HG03565 (cell line): ENCODE data around the gene GPM6B.

Experiments
- ATAC-seq: cut with Tn5 transposase; IDR thresholded peaks from one replicate; pipeline ENCODE4 v1.9.1; 2021; ENCODE audit warnings: mild to moderate bottlenecking, moderate library complexity; ENCODE audit not compliant: unreplicated experiment

GPM6B gene, protein sequence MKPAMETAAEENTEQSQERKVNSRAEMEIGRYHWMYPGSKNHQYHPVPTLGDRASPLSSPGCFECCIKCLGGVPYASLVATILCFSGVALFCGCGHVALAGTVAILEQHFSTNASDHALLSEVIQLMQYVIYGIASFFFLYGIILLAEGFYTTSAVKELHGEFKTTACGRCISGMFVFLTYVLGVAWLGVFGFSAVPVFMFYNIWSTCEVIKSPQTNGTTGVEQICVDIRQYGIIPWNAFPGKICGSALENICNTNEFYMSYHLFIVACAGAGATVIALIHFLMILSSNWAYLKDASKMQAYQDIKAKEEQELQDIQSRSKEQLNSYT

DNA sequence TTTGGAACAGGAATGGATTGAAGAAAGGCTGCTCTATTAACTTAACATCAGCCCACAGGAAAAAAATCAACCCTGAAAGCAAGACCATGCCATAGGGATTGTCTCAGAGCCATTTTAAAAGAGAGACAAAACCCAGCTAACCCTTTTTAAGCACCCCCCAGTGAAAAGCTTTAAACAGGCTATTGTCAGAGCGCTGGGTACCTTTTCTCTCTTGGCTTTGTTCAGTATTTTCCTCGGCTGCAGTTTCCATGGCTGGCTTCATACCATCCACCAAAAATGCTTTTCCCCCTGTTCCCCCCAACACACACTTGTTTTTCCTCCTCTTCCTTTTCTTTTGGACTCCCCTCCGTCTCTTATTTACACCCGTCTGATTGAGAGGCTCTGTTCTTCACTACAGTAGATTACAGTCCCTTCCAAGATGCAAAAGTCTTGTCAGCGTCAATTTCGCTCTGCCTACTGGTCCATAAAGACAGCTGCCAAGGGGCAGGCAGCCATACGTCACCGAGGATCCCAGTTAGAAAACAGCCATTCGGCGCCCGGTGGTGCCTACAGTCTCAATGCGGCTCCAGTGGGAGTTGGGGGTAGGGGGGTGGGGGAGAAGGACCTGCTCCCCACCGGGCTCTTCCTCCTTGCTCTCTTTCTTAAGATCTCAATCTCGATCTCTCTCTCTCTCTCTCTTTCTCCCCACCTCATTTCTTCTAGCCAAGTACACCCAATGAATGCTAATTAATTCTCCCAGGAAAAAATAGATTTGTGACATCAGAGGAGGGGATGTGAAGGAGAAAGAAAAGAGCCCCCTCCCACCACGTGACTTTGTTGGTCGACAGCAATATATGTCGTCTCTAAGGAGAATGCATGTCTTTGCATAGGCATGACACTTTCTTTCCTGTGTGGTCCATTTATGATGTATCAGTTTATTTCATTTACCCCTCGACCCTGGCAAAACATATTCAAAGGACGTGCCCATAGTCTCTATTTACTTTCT is at the start of gene GPM6B:
Gene GPM6B (minus strand): TSS at position 451 of the 985 bp plus-strand sequence. CDS start 189 bp downstream, at position 262.
- ATAC-seq, result no peak

GRCh38 chrX:13864264-13864663 is 47.4 kb upstream of the GPM6B start:
- no peak for ATAC-seq

DNA sequence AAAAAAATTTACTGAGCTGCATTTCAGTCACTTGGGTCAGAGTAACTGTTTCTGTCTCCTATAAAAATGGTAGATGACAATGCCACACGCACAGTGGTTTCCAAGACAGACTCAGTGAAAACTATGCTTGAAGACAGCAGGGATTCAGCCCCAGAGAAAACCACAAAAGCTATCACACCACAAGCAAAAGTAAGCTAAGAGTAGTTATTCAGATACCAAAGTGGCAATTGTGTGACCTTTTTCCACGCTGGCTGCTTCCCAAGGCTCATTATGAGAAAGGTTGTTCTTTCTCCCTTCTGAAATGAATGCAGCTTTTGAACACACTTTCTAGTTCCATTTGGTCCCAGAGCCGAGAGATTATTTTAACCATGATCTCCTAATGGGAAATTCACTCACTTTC is 46.4 kb upstream of the GPM6B start:
- no peak for ATAC-seq

GRCh38 chrX:13859724-13860123 is 42.8 kb upstream of the GPM6B start:
- no peak for ATAC-seq

- no peak for ATAC-seq
Observed at GRCh38 chrX:13857804-13858203, 40.9 kb upstream of the GPM6B start.

- no peak for ATAC-seq
Observed at GRCh38 chrX:13855689-13856450, 39.0 kb upstream of the GPM6B start.

GRCh38 chrX:13854003-13854402 is 37.1 kb upstream of the GPM6B start:
- ATAC-seq, result no peak

- no peak for ATAC-seq
Observed at GRCh38 chrX:13852001-13852695, 35.3 kb upstream of the GPM6B start.

DNA sequence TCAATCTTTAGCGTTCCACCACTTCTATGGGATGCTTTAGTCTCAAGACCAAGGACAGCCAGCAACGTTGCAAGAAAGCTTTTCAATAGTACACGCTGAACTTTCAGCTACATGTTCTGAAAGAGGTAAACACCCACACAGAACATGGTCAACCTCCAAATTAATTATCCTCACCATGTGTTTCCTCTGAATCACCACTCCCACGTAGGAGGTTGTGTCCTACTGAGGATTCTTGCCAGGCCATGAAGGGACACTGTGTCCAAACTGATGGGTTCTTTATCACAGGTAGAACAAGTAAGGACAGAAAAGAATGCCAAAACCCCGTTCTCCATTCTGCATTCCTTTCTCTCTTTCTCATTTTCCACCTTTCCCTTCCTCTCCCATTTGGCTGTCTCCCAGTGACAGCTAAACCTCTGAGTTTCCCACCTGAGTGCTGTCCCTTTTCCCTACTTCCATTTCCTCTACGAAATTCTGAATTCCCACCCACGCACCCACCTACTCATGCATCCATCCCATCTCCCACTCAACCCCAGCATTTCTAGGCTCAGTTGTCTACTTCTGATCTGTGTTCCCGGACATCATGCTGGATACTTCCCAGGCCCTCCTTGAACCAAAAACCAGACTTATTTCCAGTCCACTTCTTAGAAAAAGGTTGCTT is 29.0 kb upstream of the GPM6B start:
- no peak for ATAC-seq

DNA sequence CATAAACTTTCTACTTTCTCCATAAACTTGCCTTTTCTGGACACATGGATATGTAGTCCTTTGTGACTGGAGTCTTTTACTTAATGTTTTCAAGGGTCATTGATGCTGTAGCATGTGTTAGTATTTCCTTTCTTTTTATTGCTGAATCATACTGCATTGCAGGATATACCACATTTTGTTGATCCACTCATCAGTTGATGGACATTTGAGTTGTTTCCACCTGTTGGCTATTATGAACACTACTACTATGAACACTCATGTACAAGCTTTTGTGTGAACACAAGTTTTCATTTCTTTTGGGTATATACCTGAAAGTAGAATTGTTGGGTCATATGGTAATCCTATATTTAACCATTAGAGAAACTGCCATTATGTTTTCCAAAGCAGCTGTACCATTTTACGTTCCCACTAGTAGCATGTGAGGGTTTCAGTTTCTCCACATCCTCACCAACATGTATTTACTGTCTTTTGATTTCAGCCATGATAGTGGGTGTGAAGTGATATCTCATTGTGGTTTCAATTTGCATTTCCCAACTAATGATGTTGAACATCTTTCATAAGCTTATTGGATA is 26.3 kb upstream of the GPM6B start:
- no peak for ATAC-seq

GRCh38 chrX:13840121-13840520 is 23.2 kb upstream of the GPM6B start:
- no peak for ATAC-seq

DNA sequence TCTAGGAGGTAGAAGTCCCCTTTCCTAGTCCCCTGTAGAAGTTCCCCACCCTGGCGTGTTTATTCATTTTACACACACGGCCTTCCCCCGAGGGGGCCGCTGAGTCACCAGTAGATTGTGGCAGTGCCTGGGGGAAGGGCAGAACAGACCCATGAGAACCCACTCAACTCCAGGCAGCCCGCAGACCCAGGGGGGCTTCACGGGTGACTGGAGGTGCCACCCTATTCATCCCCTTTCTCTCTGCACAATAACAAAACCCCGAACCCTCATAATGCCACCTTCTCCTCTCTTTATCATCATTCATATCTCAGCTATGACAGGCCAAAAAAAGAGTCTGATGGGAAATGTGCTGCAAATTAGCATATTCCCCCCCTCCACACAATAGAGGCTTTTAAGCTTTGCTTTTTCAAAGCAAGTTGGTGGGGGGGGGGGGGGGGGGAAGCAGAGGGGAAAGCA is 20.4 kb upstream of the GPM6B start:
- no peak for ATAC-seq

DNA sequence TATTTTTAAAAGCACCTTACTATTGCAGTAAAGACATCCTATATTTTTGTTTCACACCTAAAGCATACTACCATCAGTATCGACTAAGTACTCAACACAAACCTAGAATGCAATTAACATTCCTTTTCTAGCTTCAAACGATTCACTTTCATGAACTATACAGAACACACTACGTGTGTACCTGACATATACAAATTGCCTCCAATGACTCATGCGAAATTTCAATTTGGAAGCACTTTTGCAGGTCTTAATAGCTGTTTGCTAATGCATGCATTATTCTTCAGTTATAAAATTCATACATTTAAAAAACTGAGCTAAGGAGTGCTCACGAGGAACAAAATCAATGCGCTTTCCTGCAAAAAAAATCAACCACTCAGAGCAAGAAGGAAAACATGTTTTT is 19.7 kb upstream of the GPM6B start:
- no peak for ATAC-seq

DNA sequence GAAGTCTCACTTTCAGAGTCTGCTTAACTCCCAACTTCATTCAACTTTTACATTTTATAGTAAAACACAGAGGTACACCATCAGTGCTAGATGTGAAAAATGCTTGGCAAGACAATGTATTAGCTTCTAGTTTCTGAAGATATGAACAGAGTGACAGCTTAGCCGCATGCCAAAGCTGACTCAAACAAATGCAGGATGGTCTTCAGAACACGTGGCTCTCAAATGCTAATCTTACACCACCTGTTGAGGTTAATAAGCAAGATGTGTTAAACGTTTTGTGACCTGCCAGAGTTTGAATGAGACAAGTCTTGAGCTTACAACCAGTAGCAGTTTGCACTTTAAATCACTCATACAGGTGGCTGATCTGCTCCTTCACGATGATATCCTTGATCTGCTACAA is 18.9 kb upstream of the GPM6B start:
- ATAC-seq, result no peak

- no peak for ATAC-seq
Observed at GRCh38 chrX:13834355-13834754, 17.5 kb upstream of the GPM6B start.

- no peak for ATAC-seq
Observed at GRCh38 chrX:13829983-13830382, 13.1 kb upstream of the GPM6B start.

GRCh38 chrX:13828392-13828791 is 11.5 kb upstream of the GPM6B start:
- no peak for ATAC-seq

- no peak for ATAC-seq
Observed at GRCh38 chrX:13827298-13828090, 10.6 kb upstream of the GPM6B start.

GRCh38 chrX:13826770-13827169 is 9.9 kb upstream of the GPM6B start:
- no peak for ATAC-seq
